Astrocyte (in vitro differentiated cells and primary cell): ENCODE measurements around the gene GPX6. TPM values are rescaled to one million over a fixed set of nuclear protein-coding genes. Genes with fewer than 3 reads are reported as not detected.

Source experiments
- DNase-seq: peaks from one replicate; pipeline ENCODE4 v3.0.0-alpha.2; 2010; ENCODE audit warnings: low read depth
- FAIRE-seq: peaks from 2 replicates; lab custom pipeline; 2011; peaks lifted over from hg19 to GRCh38; lab: Jason Lieb, UNC
- H2AFZ ChIP-seq: 2 replicates; pipeline ENCODE4 v1.6.0; 2012; ENCODE audit warnings: low read depth, low read length, inconsistent platforms
- H3K27ac ChIP-seq: 2 replicates; pipeline ENCODE4 v1.5.1; 2011; ENCODE audit warnings: low read depth, low read length, inconsistent platforms
- H3K27me3 ChIP-seq: 2 replicates; pipeline ENCODE4 v1.6.0; 2011; ENCODE audit warnings: low read length, inconsistent platforms; ENCODE audit not compliant: insufficient read depth
- H3K36me3 ChIP-seq: 2 replicates; pipeline ENCODE4 v1.5.1; 2011; ENCODE audit warnings: low read length, inconsistent platforms; ENCODE audit not compliant: insufficient read depth
- H3K4me1 ChIP-seq: 2 replicates; pipeline ENCODE4 v1.5.1; 2011; ENCODE audit warnings: low read length, inconsistent platforms; ENCODE audit not compliant: insufficient read depth
- H3K4me2 ChIP-seq: 2 replicates; pipeline ENCODE4 v1.6.0; 2012; ENCODE audit warnings: low read length, inconsistent platforms
- H3K4me3 ChIP-seq: 2 replicates; pipeline ENCODE4 v1.5.1; 2011; ENCODE audit warnings: low read depth, mild to moderate bottlenecking, low read length, inconsistent platforms; ENCODE audit not compliant: insufficient read depth
- H3K79me2 ChIP-seq: 2 replicates; pipeline ENCODE4 v1.6.0; 2012; ENCODE audit warnings: mild to moderate bottlenecking, low read length, inconsistent platforms; ENCODE audit not compliant: insufficient read depth
- H3K9ac ChIP-seq: 2 replicates; pipeline ENCODE4 v1.6.0; 2012; ENCODE audit warnings: mild to moderate bottlenecking, low read length, inconsistent platforms
- H3K9me3 ChIP-seq: 2 replicates; pipeline ENCODE4 v1.5.1; 2012; ENCODE audit warnings: low read depth, mild to moderate bottlenecking, low read length, inconsistent platforms; ENCODE audit not compliant: insufficient read depth
- H4K20me1 ChIP-seq: 2 replicates; pipeline ENCODE4 v1.6.0; 2012; ENCODE audit warnings: low read length, inconsistent platforms; ENCODE audit not compliant: insufficient read depth
- H3K27ac Mint-ChIP-seq: one replicate; pipeline ENCODE4 v1.8.0; 2021; ENCODE audit warnings: mild to moderate bottlenecking, mixed read lengths; ENCODE audit not compliant: unreplicated experiment
- H3K27me3 Mint-ChIP-seq: one replicate; pipeline ENCODE4 v1.8.0; 2021; ENCODE audit warnings: low read depth, mixed read lengths; ENCODE audit not compliant: unreplicated experiment
- H3K36me3 Mint-ChIP-seq: one replicate; pipeline ENCODE4 v1.8.0; 2021; ENCODE audit warnings: low read depth, mixed read lengths; ENCODE audit not compliant: unreplicated experiment
- H3K4me1 Mint-ChIP-seq: one replicate; pipeline ENCODE4 v1.8.0; 2021; ENCODE audit warnings: low read depth, mixed read lengths; ENCODE audit not compliant: unreplicated experiment
- H3K4me3 Mint-ChIP-seq: one replicate; pipeline ENCODE4 v1.8.0; 2021; ENCODE audit warnings: mild to moderate bottlenecking, moderate library complexity, mixed read lengths; ENCODE audit not compliant: unreplicated experiment
- H3K9me3 Mint-ChIP-seq: one replicate; pipeline ENCODE4 v1.8.0; 2021; ENCODE audit warnings: mild to moderate bottlenecking, mixed read lengths; ENCODE audit not compliant: unreplicated experiment
- CTCF ChIP-seq: IDR thresholded peaks from 2 replicates; pipeline ENCODE4 v1.5.1; 2011; ENCODE audit warnings: low read depth, mild to moderate bottlenecking, inconsistent platforms, low read length, moderate library complexity; ENCODE audit not compliant: insufficient read depth
- EZH2 ChIP-seq: IDR thresholded peaks from 2 replicates; pipeline ENCODE4 v1.6.1; 2012; ENCODE audit warnings: mild to moderate bottlenecking, low read length, inconsistent platforms; ENCODE audit not compliant: insufficient read depth
- total RNA-seq: library from RNA; stranded (reverse); gene quantifications from 2 replicates; pipeline ENCODE4 v1.2.1, GENCODE V29; 2021

Gene GPX6
- total RNA-seq, 1 donor from 2014 or later = not detected

- FAIRE-seq = no peak
- Histone ChIP-seq H4K20me1 (no peaks in the 10 kb centered on the region), H3K27ac (no peak overlapping the region), H3K4me3 (no peak overlapping the region), H3K4me2 (no peak overlapping the region), H3K9me3 (no peaks in the 10 kb centered on the region), H3K9ac (no peak overlapping the region), H2AFZ (no peak overlapping the region), H3K4me1 (peaks cover 5% of the 10 kb centered on the region), H3K27me3 (no peaks in the 10 kb centered on the region), H3K79me2 (no peaks in the 10 kb centered on the region), H3K36me3 (no peaks in the 10 kb centered on the region)
- no peak for TF ChIP-seq EZH2
- TF ChIP-seq CTCF = no peak
- H3K27ac Mint-ChIP-seq = no peak overlapping the region
- H3K36me3 Mint-ChIP-seq = no peaks in the 10 kb centered on the region
- peaks cover 13% of the 10 kb centered on the region for H3K4me1 Mint-ChIP-seq
- DNase-seq = no peak
- H3K4me3 Mint-ChIP-seq = no peak overlapping the region
- no peaks in the 10 kb centered on the region for H3K9me3 Mint-ChIP-seq
- peaks cover 10% of the 10 kb centered on the region for H3K27me3 Mint-ChIP-seq
Measured at GRCh38 chr6:28486988-28487742, 28.4 kb downstream of the GPX6 start.

- no peaks in the 10 kb centered on the region for H3K27me3 ChIP-seq
- H3K4me2 ChIP-seq = no peak overlapping the region
- no peaks in the 10 kb centered on the region for H3K36me3 ChIP-seq
- H3K4me3 ChIP-seq = no peak overlapping the region
- DNase-seq (no peak), FAIRE-seq (no peak)
- Mint-ChIP-seq H3K9me3 (no peaks in the 10 kb centered on the region), H3K4me3 (no peak overlapping the region), H3K4me1 (peaks cover 8% of the 10 kb centered on the region), H3K27ac (no peak overlapping the region), H3K36me3 (no peaks in the 10 kb centered on the region), H3K27me3 (peaks cover 15% of the 10 kb centered on the region)
- no peaks in the 10 kb centered on the region for H3K9me3 ChIP-seq
- TF ChIP-seq CTCF (no peak), EZH2 (no peak)
- no peak overlapping the region for H3K9ac ChIP-seq
- H4K20me1 ChIP-seq = no peaks in the 10 kb centered on the region
- no peak overlapping the region for H2AFZ ChIP-seq
- no peaks in the 10 kb centered on the region for H3K79me2 ChIP-seq
- H3K27ac ChIP-seq = no peak overlapping the region
- peaks cover 5% of the 10 kb centered on the region for H3K4me1 ChIP-seq
Measured at GRCh38 chr6:28486533-28486932, 29.1 kb downstream of the GPX6 start.

GRCh38 chr6:28485482-28485881, 30.1 kb downstream of the GPX6 start:
- Mint-ChIP-seq H3K4me1 (peaks cover 1% of the 10 kb centered on the region), H3K4me3 (no peak overlapping the region), H3K9me3 (no peaks in the 10 kb centered on the region), H3K27ac (no peak overlapping the region), H3K36me3 (no peaks in the 10 kb centered on the region), H3K27me3 (peaks cover 21% of the 10 kb centered on the region)
- H4K20me1 ChIP-seq = no peaks in the 10 kb centered on the region
- no peak for DNase-seq
- H3K27me3 ChIP-seq = peaks cover 3% of the 10 kb centered on the region
- no peak for FAIRE-seq
- no peak overlapping the region for H3K4me3 ChIP-seq
- H3K27ac ChIP-seq = no peak overlapping the region
- no peak for TF ChIP-seq CTCF
- no peak for TF ChIP-seq EZH2
- no peak overlapping the region for H3K9ac ChIP-seq
- H3K79me2 ChIP-seq = no peaks in the 10 kb centered on the region
- no peaks in the 10 kb centered on the region for H3K36me3 ChIP-seq
- peaks cover 3% of the 10 kb centered on the region for H3K4me1 ChIP-seq
- H3K9me3 ChIP-seq = no peaks in the 10 kb centered on the region
- no peak overlapping the region for H2AFZ ChIP-seq
- H3K4me2 ChIP-seq = no peak overlapping the region
